HCEC 1CT (cell line): ENCODE measurements around the gene OLA1.
"Not testable (repeated sequence)": the region's sequence is repeated elsewhere in the genome, so short reads cannot be mapped to it uniquely, and the experiment has no call there.

Source experiments
- DNase-seq: peaks from one replicate; pipeline ENCODE4 v3.0.0-alpha.2; 2017

OLA1 gene

GRCh38 chr2:174248187-174248997 is at the start of gene OLA1:
TSS of gene OLA1 (minus strand) at chr2:174248532. CDS start at chr2:174246815, 1,717 bp downstream.
- DNase-seq: peak; percentile 92

- DNase-seq: no peak
Measured at GRCh38 chr2:174292908-174293307, 44.6 kb upstream of the OLA1 start.

GRCh38 chr2:174286172-174286571 is 37.8 kb upstream of the OLA1 start:
- no peak for DNase-seq

GRCh38 chr2:174282441-174282840 is 34.1 kb upstream of the OLA1 start:
- no peak for DNase-seq

- no peak for DNase-seq
Measured at GRCh38 chr2:174281736-174282135, 33.4 kb upstream of the OLA1 start.

- DNase-seq: no peak
Measured at GRCh38 chr2:174280596-174280995, 32.3 kb upstream of the OLA1 start.

GRCh38 chr2:174270263-174270662 is 21.9 kb upstream of the OLA1 start:
- DNase-seq: not testable (repeated sequence)

- no peak for DNase-seq
Measured at GRCh38 chr2:174266288-174266687, 18.0 kb upstream of the OLA1 start.

GRCh38 chr2:174263997-174264396 is 15.7 kb upstream of the OLA1 start:
- DNase-seq: peak; percentile 89

- peak; percentile 73 for DNase-seq
Measured at GRCh38 chr2:174259981-174260380, 11.6 kb upstream of the OLA1 start.

GRCh38 chr2:174254267-174254666 is 5.9 kb upstream of the OLA1 start:
- no peak for DNase-seq

- no peak for DNase-seq
Measured at GRCh38 chr2:174248998-174249592, 763 bp upstream of the OLA1 start.

GRCh38 chr2:174247474-174248186 is 702 bp downstream of the OLA1 start:
- peak; percentile 8 for DNase-seq

GRCh38 chr2:174246944-174247381 is 1.4 kb downstream of the OLA1 start:
- DNase-seq: no peak

GRCh38 chr2:174245628-174246027 is 2.7 kb downstream of the OLA1 start:
- not testable (repeated sequence) for DNase-seq

- DNase-seq: no peak
Measured at GRCh38 chr2:174245065-174245464, 3.3 kb downstream of the OLA1 start.

GRCh38 chr2:174243812-174244211 is 4.5 kb downstream of the OLA1 start:
- no peak for DNase-seq

GRCh38 chr2:174240097-174240496 is 8.2 kb downstream of the OLA1 start:
- DNase-seq: no peak

GRCh38 chr2:174236429-174236828 is 11.9 kb downstream of the OLA1 start:
- no peak for DNase-seq

GRCh38 chr2:174235680-174236079 is 12.7 kb downstream of the OLA1 start:
- peak; percentile 47 for DNase-seq

GRCh38 chr2:174233771-174234275 is 14.5 kb downstream of the OLA1 start:
- no peak for DNase-seq

GRCh38 chr2:174227748-174228147 is 20.6 kb downstream of the OLA1 start:
- no peak for DNase-seq

- no peak for DNase-seq
Measured at GRCh38 chr2:174224665-174225288, 23.6 kb downstream of the OLA1 start.
